Subcutaneous abdominal adipose tissue (tissue), 5 donors: ENCODE data around the gene MMP24.
A peak's percentile ranks its signal among the peaks of the same experiment; 100 is the strongest.

ENCODE experiments used
- H3K27ac ChIP-seq: one replicate; pipeline ENCODE4 v1.7.0; 2013; ENCODE audit warnings: low read depth, mild to moderate bottlenecking, inconsistent platforms, low read length, moderate library complexity
- H3K27me3 ChIP-seq, 5 donors: one replicate each; pipeline ENCODE4 v1.7.0; 2013; ENCODE audit warnings: low read length in 5 of 5, inconsistent platforms in 1 of 5; ENCODE audit not compliant: control insufficient read depth in 5 of 5, insufficient read depth in 4 of 5
- H3K36me3 ChIP-seq, 5 donors: one replicate each; pipeline ENCODE4 v1.7.0; 2013; ENCODE audit warnings: low read length in 5 of 5; ENCODE audit not compliant: control insufficient read depth in 5 of 5, insufficient read depth in 5 of 5
- H3K4me1 ChIP-seq, 5 donors: one replicate each; pipeline ENCODE4 v1.7.0; 2013; ENCODE audit warnings: low read length in 5 of 5, mild to moderate bottlenecking in 3 of 5, moderate library complexity in 1 of 5; ENCODE audit not compliant: control insufficient read depth in 5 of 5, insufficient read depth in 5 of 5
- H3K4me3 ChIP-seq, 5 donors: one replicate each; pipeline ENCODE4 v1.7.0; 2013; ENCODE audit warnings: low read length in 5 of 5, low read depth in 1 of 5
- H3K9ac ChIP-seq, 5 donors: one replicate each; pipeline ENCODE4 v1.7.0; 2013; ENCODE audit warnings: low read length in 5 of 5, mild to moderate bottlenecking in 4 of 5, moderate library complexity in 3 of 5
- H3K9me3 ChIP-seq, 5 donors: one replicate each; pipeline ENCODE4 v1.7.0; 2013; ENCODE audit warnings: low read length in 5 of 5; ENCODE audit not compliant: control insufficient read depth in 5 of 5
- donor health status: healthy.
- donor health status: healthy.
- donor health status: healthy.
- donor health status: healthy.
- donor health status: healthy.

The MMP24 gene

DNA sequence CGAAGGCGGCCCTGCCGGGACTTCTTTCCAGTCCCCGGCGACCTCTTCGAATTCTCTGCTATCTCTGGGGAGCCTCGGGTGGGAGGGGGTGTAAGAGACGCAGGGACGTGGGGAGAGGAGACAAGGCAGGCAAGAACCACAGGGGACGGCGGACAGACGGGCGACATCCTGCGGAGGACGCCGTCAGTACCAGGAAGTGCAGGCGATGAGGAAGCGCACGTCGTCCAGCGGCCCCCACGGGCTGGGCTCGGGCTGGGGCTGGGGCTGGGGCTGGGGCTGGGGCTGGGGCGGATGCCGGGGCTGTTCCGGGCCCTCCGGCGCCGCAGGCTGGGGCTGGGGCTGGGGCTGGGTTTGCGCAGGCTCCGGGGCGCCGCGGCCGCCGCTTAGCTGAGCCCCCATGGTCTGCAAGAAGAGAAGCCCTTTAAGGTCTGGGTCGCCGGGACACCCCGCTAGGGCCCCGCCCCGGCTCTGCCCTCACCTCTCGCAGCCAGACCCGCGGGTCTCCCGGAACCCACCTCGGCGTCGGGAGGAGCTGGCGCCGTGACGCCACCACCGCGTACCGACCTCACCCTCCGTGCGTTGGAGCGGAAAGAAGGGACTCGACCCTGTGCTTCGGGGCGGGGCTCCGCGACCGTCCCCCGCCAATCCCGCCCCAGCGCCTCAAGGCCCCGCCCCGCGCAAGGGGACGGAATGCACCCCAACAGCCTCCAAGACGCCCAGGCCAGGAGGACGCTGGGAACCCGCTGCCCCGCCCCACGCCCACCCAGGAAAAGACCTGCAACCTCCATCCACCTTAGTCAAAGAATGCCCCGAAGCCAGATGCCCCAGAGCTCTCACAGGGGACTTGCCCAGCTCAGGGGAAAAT is 51.3 kb downstream of the MMP24 start, which contains the start of gene MMP24OS:
Gene MMP24OS (minus strand): TSS at position 592 of the 865 bp plus-strand sequence. CDS start 193 bp downstream, at position 399.
- Histone ChIP-seq H3K4me3 (peak within 1 kb of the TSS; percentile 76 to 89 (median 80)), H3K27ac (peak within 1 kb of the TSS; percentile 87), H3K36me3 (peaks cover 0 to 55% (median 45%) of the 10 kb centered on the region in 5 donors), H3K27me3 (no peaks in the 10 kb centered on the region), H3K9ac (peak within 1 kb of the TSS; percentile 65 to 94 (median 94)), H3K4me1 (peaks cover 2 to 50% (median 37%) of the 10 kb centered on the region in 5 donors), H3K9me3 (no peaks in the 10 kb centered on the region)

DNA sequence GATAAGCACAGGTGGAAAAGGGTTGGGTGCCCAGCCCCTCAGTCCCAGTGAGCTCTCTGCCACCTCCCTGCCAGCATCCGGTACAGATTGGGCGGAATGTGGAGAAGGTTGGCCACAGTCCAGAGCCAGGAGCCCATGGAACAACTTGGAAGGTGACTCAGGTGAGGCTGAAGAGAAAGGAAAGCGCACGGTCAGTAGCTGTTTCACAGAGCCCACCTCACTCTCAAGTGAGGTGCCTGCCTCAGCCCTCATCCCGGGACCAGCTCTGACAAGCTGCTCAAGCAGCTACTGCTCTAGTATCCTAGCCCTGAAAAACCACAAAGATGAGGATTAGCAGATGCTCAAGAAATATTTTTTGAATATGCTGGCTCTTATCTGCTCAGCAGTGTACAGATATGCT is 52.5 kb downstream of the MMP24 start:
- Histone ChIP-seq H3K27ac (peak overlapping the region; percentile 87), H3K27me3 (no peaks in the 10 kb centered on the region), H3K4me3 (no peak overlapping the region), H3K4me1 (peaks cover 2 to 50% (median 36%) of the 10 kb centered on the region in 5 donors), H3K36me3 (peaks cover 0 to 47% (median 42%) of the 10 kb centered on the region in 5 donors), H3K9ac (no peak overlapping the region), H3K9me3 (no peaks in the 10 kb centered on the region)

DNA sequence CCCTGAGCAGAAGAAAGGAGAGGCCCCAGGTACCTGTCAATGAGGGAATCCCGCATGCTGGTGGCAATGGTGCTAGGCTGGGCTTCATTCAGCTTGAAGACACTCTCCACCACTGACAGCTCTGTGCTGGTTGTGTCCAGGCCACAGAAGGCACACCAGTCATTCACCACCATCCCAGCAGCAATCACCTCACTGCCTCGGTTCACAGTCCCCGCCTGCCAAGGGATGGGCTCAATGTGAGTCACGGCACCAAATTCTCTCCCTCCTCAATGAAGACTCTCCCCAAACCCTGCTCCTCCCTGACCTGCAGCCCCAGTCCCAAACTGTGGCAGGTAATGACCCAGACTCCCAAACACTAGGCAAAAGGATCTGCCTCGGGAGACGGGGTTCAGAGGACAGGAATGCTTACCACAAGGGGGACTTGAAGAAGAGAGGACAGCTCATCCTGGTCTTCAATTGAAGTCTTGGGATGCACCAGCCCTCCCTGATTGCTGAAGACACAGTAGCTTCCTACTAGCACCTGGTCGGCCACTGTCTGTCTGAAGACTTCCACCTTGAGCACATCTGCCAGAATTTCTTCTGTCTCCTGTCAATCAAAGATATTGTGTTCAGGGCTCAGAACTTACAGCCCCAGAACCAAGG is 53.2 kb downstream of the MMP24 start:
- no peaks in the 10 kb centered on the region for H3K9me3 ChIP-seq
- H3K27ac ChIP-seq = no peak overlapping the region
- H3K4me3 ChIP-seq = no peak overlapping the region
- no peaks in the 10 kb centered on the region for H3K27me3 ChIP-seq
- peaks cover 2 to 45% (median 36%) of the 10 kb centered on the region in 5 donors for H3K4me1 ChIP-seq
- no peak overlapping the region for H3K9ac ChIP-seq
- H3K36me3 ChIP-seq = peaks cover 0 to 41% (median 36%) of the 10 kb centered on the region in 5 donors

DNA sequence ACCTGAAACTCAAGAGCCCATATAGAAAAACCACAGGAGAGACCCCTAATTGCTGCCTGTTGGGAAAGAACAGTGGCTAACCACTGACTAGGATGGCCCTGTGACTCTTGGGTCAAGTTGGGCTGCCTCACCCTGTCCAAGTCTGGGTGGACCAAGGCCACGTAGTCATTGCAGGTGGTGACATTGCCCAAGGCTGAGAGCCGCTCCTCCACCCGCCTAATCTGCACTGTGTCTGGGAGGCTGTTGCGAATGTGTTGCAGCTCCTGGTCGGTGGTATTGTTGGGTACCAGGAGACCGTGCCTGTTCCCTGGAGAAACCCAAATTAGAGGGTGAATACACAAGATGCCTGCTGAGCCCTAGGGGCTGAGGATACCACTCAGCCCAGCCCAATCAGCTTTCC is 54.0 kb downstream of the MMP24 start:
- peaks cover 2 to 44% (median 36%) of the 10 kb centered on the region in 5 donors for H3K4me1 ChIP-seq
- H3K9me3 ChIP-seq = no peaks in the 10 kb centered on the region
- H3K27me3 ChIP-seq = no peaks in the 10 kb centered on the region
- no peak overlapping the region for H3K4me3 ChIP-seq
- H3K27ac ChIP-seq = no peak overlapping the region
- H3K36me3 ChIP-seq = peaks cover 0 to 36% (median 31%) of the 10 kb centered on the region in 5 donors
- H3K9ac ChIP-seq = no peak overlapping the region

GRCh38 chr20:35281506-35282101 is 55.1 kb downstream of the MMP24 start:
- H3K9ac ChIP-seq = no peak overlapping the region

GRCh38 chr20:35283441-35284266 is 57.2 kb downstream of the MMP24 start:
- Histone ChIP-seq H3K9me3 (no peaks in the 10 kb centered on the region), H3K9ac (peak overlapping the region; percentile 89 to 97 (median 93)), H3K36me3 (peaks cover 0 to 27% (median 22%) of the 10 kb centered on the region in 5 donors), H3K4me1 (peaks cover 0 to 20% (median 18%) of the 10 kb centered on the region in 5 donors), H3K4me3 (peak overlapping the region; percentile 67 to 93 (median 87)), H3K27ac (peak overlapping the region; percentile 62), H3K27me3 (peaks cover 0 to 9% (median 0%) of the 10 kb centered on the region in 5 donors)

More at GRCh38 chr20:35281506-35282101, 55.1 kb downstream of the MMP24 start:
- no peaks in the 10 kb centered on the region for H3K9me3 ChIP-seq
- no peak overlapping the region for H3K27ac ChIP-seq
- peaks cover 2 to 33% (median 30%) of the 10 kb centered on the region in 5 donors for H3K4me1 ChIP-seq
- no peak overlapping the region for H3K4me3 ChIP-seq
- H3K36me3 ChIP-seq = peaks cover 0 to 28% (median 24%) of the 10 kb centered on the region in 5 donors
- no peaks in the 10 kb centered on the region for H3K27me3 ChIP-seq

DNA sequence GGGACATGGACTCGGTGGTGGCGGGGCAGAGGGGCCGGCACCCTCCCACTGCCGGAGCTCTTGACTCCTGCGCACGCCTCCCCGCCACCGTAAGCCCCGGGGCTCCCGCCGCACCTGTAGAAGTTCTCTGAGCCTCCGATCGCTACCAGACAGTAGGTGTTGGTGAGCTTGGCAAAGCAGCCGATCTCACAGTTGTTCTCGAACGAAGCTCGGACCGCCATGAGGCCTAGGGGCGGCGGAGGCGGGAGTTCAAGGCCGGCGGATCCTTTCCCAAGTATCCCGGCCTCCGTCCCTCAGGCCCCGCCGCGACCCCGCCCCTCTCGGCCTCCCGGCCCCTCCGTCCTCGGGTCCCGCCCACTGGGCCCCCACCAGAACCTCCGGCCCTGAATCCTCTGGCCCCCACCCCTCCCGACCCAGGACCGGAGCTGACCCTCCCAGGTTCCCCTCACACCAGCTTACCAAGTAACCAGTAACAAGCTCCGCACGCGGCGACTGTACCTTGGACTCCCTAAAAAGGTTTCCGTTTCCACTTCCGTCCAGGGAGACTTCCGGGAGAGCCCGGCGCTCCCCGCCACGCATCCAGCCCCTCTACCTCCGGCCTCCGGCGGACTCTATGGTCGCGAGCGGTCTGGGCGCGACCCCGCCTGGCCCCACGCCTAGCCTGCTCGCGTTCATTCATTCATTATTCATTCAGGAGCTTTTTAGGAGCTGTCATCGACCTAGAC is 57.9 kb downstream of the MMP24 start, which contains the start of gene EIF6:
Gene EIF6 (minus strand): TSS at position 506 of the 725 bp plus-strand sequence. CDS start 285 bp downstream, at position 221.
- Histone ChIP-seq H3K4me3 (peak within 1 kb of the TSS; percentile 84 to 94 (median 90)), H3K36me3 (peaks cover 0 to 19% (median 14%) of the 10 kb centered on the region in 5 donors), H3K9ac (peak within 1 kb of the TSS; percentile 89 to 97 (median 93)), H3K4me1 (peaks cover 0 to 19% (median 18%) of the 10 kb centered on the region in 5 donors), H3K9me3 (no peaks in the 10 kb centered on the region), H3K27ac (peak within 1 kb of the TSS; percentile 62), H3K27me3 (peaks cover 0 to 9% (median 0%) of the 10 kb centered on the region in 5 donors)

DNA sequence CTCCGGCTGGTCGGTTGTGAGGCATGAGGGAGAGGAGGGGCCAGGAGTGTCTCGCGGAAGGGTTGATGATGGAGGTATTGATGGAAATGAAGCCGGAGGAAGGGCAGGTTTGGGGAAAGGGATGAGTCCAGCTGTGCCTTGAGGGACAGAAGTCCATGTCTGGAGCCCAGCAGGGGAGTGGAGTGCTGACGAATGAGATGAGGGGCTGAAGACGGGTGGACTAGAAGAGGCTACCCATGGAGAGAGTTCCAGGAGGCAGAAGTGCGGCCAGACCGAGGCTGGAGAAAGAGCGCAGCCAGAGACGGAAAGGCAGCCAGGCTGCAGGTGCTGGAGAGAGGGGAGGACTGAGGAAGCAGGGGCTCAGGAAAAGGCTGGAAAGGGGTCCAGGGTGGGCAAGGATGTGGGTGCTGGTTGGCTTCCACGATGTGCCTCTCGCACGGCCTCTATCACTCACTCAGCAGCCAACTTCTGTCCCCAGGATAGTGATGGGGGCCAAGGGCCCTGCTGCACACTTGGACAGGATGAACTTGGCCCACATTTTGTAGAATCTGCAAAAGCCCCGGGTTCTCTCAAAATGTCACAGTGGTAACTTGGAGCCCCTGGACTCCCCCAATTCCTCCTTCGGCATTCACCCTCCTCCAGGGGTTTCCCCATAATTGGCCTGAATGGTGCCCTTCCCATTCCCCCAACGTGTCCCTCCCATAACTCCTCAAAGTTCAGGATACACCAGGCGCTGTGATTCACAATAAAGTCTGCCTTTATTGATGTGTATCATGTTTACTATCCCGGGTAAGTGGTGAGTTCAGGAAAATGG is 58.7 kb downstream of the MMP24 start:
- H3K9ac ChIP-seq = peak overlapping the region in 4 of 5 donors; percentile 91 to 97 (median 94)
- no peaks in the 10 kb centered on the region for H3K9me3 ChIP-seq
- peaks cover 0 to 19% (median 18%) of the 10 kb centered on the region in 5 donors for H3K4me1 ChIP-seq
- H3K27ac ChIP-seq = peak overlapping the region; percentile 62
- peaks cover 0 to 11% (median 6%) of the 10 kb centered on the region in 5 donors for H3K36me3 ChIP-seq
- peaks cover 0 to 9% (median 0%) of the 10 kb centered on the region in 5 donors for H3K27me3 ChIP-seq
- H3K4me3 ChIP-seq = peak overlapping the region; percentile 84 to 94 (median 90)
